Epidermal melanocyte (primary cell): ENCODE data around the gene PCNX4.
A peak's percentile ranks its signal among the peaks of the same experiment; 100 is the strongest.
"Not testable (repeated sequence)": the region's sequence is repeated elsewhere in the genome, so short reads cannot be mapped to it uniquely, and the experiment has no call there.

ENCODE experiments used
- DNase-seq: peaks from one replicate; pipeline ENCODE4 v3.0.0; 2011; ENCODE audit warnings: low spot score; ENCODE audit not compliant: insufficient read length

Gene PCNX4

GRCh38 chr14:60091550-60092525, at the start of gene PCNX4:
Gene PCNX4, plus strand, starts transcription at chr14:60091923. Its CDS starts 15,716 bp downstream, at chr14:60107639.
- DNase-seq = peak; percentile 74

GRCh38 chr14:60047976-60048375, 43.7 kb upstream of the PCNX4 start:
- DNase-seq = not testable (repeated sequence)

GRCh38 chr14:60051721-60052221, 40.0 kb upstream of the PCNX4 start:
- DNase-seq = no peak

- DNase-seq = no peak
Observed at GRCh38 chr14:60058087-60058486, 33.6 kb upstream of the PCNX4 start.

GRCh38 chr14:60061371-60061770, 30.4 kb upstream of the PCNX4 start:
- DNase-seq = no peak

GRCh38 chr14:60064491-60065072, 27.1 kb upstream of the PCNX4 start:
- DNase-seq = no peak

GRCh38 chr14:60067882-60068281, 23.8 kb upstream of the PCNX4 start:
- no peak for DNase-seq

- no peak for DNase-seq
Observed at GRCh38 chr14:60079723-60080122, 12.0 kb upstream of the PCNX4 start.

- DNase-seq = no peak
Observed at GRCh38 chr14:60085085-60085484, 6.6 kb upstream of the PCNX4 start.

GRCh38 chr14:60085693-60086092, 6.0 kb upstream of the PCNX4 start:
- no peak for DNase-seq

- no peak for DNase-seq
Observed at GRCh38 chr14:60087668-60088067, 4.1 kb upstream of the PCNX4 start.

GRCh38 chr14:60089221-60089620, 2.5 kb upstream of the PCNX4 start:
- DNase-seq = no peak

- no peak for DNase-seq
Observed at GRCh38 chr14:60090864-60091519, 731 bp upstream of the PCNX4 start.

GRCh38 chr14:60092526-60092920, 800 bp downstream of the PCNX4 start:
- DNase-seq = no peak

GRCh38 chr14:60093080-60093479, 1.4 kb downstream of the PCNX4 start:
- DNase-seq = no peak

- DNase-seq = no peak
Observed at GRCh38 chr14:60093606-60094005, 1.9 kb downstream of the PCNX4 start.

- DNase-seq = no peak
Observed at GRCh38 chr14:60094306-60094897, 2.7 kb downstream of the PCNX4 start.

- no peak for DNase-seq
Observed at GRCh38 chr14:60095231-60095630, 3.5 kb downstream of the PCNX4 start.

- no peak for DNase-seq
Observed at GRCh38 chr14:60095781-60096450, 4.2 kb downstream of the PCNX4 start.

GRCh38 chr14:60097974-60098373, 6.3 kb downstream of the PCNX4 start:
- no peak for DNase-seq

GRCh38 chr14:60099855-60100254, 8.1 kb downstream of the PCNX4 start:
- DNase-seq = not testable (repeated sequence)
